H9 (cell line): Measurements from ENCODE around the gene POFUT2. TPM values are rescaled to one million over a fixed set of nuclear protein-coding genes. Genes with fewer than 3 reads are reported as not detected.

Experiments
- DNase-seq: peaks from one replicate; pipeline ENCODE4 v3.0.0-alpha.2; 2017
- H2AFZ ChIP-seq: one replicate; pipeline ENCODE4 v1.6.1; 2013; ENCODE audit warnings: mild to moderate bottlenecking, low read length, control low read depth, moderate library complexity
- H2AK5ac ChIP-seq: 2 replicates; pipeline ENCODE4 v1.6.1; 2013; ENCODE audit warnings: low read length, control low read depth, mixed read lengths; ENCODE audit not compliant: insufficient read length
- H2BK120ac ChIP-seq: one replicate; pipeline ENCODE4 v1.6.1; 2013; ENCODE audit warnings: low read depth, mild to moderate bottlenecking, low read length, control low read depth, inconsistent platforms; ENCODE audit not compliant: poor library complexity, severe bottlenecking
- H2BK12ac ChIP-seq: 2 replicates; pipeline ENCODE4 v1.6.1; 2013; ENCODE audit warnings: low read length, control low read depth, mixed read lengths, low read depth; ENCODE audit not compliant: insufficient read length
- H2BK15ac ChIP-seq: 2 replicates; pipeline ENCODE4 v1.6.1; 2013; ENCODE audit warnings: low read depth, low read length, control low read depth
- H2BK20ac ChIP-seq: one replicate; pipeline ENCODE4 v1.6.1; 2013; ENCODE audit warnings: low read depth, mild to moderate bottlenecking, low read length, control low read depth, inconsistent platforms; ENCODE audit not compliant: poor library complexity, severe bottlenecking
- H2BK5ac ChIP-seq: 2 replicates; pipeline ENCODE4 v1.6.1; 2013; ENCODE audit warnings: low read length, control low read depth, mixed read lengths; ENCODE audit not compliant: insufficient read length
- H3K14ac ChIP-seq: 2 replicates; pipeline ENCODE4 v1.6.1; 2013; ENCODE audit warnings: low read length, control low read depth; ENCODE audit not compliant: insufficient read depth
- H3K18ac ChIP-seq: 2 replicates; pipeline ENCODE4 v1.6.1; 2013; ENCODE audit warnings: low read depth, mild to moderate bottlenecking, mixed read lengths, low read length, control low read depth; ENCODE audit not compliant: insufficient read length
- H3K23ac ChIP-seq: 2 replicates; pipeline ENCODE4 v1.6.1; 2013; ENCODE audit warnings: low read length, control low read depth, mixed read lengths, low read depth; ENCODE audit not compliant: insufficient read length
- H3K23me2 ChIP-seq: 2 replicates; pipeline ENCODE4 v1.6.1; 2013; ENCODE audit warnings: low read depth, mild to moderate bottlenecking, mixed read lengths, low read length, control low read depth; ENCODE audit not compliant: insufficient read length, poor library complexity, severe bottlenecking
- H3K27ac ChIP-seq: 2 replicates; pipeline ENCODE4 v1.5.1; 2013; ENCODE audit warnings: low read length, control low read depth, mixed read lengths, low read depth; ENCODE audit not compliant: insufficient read length
- H3K27me3 ChIP-seq: 2 replicates; pipeline ENCODE4 v1.6.1; 2013; ENCODE audit warnings: low read length, control low read depth, inconsistent platforms; ENCODE audit not compliant: insufficient read depth
- H3K4ac ChIP-seq: 2 replicates; pipeline ENCODE4 v1.6.1; 2013; ENCODE audit warnings: low read depth, mild to moderate bottlenecking, control low read depth, inconsistent platforms, low read length, moderate library complexity
- H3K4me1 ChIP-seq: 2 replicates; pipeline ENCODE4 v1.6.1; 2013; ENCODE audit warnings: low read length, control low read depth, inconsistent platforms; ENCODE audit not compliant: insufficient read depth
- H3K4me2 ChIP-seq: 2 replicates; pipeline ENCODE4 v1.6.1; 2013; ENCODE audit warnings: low read length, control low read depth, mixed read lengths; ENCODE audit not compliant: insufficient read length, insufficient read depth
- H3K56ac ChIP-seq: 2 replicates; pipeline ENCODE4 v1.6.1; 2013; ENCODE audit warnings: low read depth, mild to moderate bottlenecking, mixed read lengths, low read length, control low read depth; ENCODE audit not compliant: insufficient read length
- H3K79me1 ChIP-seq: 2 replicates; pipeline ENCODE4 v1.6.1; 2013; ENCODE audit warnings: low read depth, mild to moderate bottlenecking, moderate library complexity, low read length, control low read depth, inconsistent platforms; ENCODE audit not compliant: insufficient read depth, poor library complexity, severe bottlenecking
- H3K79me2 ChIP-seq: 2 replicates; pipeline ENCODE4 v1.6.1; 2013; ENCODE audit warnings: low read length, control low read depth, inconsistent platforms; ENCODE audit not compliant: insufficient read depth
- H3K9ac ChIP-seq: 2 replicates; pipeline ENCODE4 v1.6.1; 2013; ENCODE audit warnings: low read length, control low read depth, mixed read lengths; ENCODE audit not compliant: insufficient read length; ENCODE audit errors: extremely low read depth
- H3K9me3 ChIP-seq: one replicate; pipeline ENCODE4 v1.6.1; 2013; ENCODE audit warnings: low read depth, low read length, inconsistent platforms; ENCODE audit not compliant: control insufficient read depth
- H3T11ph ChIP-seq: one replicate; pipeline ENCODE4 v1.6.1; 2013; ENCODE audit warnings: mild to moderate bottlenecking, low read length, control low read depth, inconsistent platforms
- H4K20me1 ChIP-seq: one replicate; pipeline ENCODE4 v1.6.1; 2013; ENCODE audit not compliant: control insufficient read depth, insufficient read length, insufficient read depth
- H4K5ac ChIP-seq: 2 replicates; pipeline ENCODE4 v1.6.1; 2013; ENCODE audit warnings: low read depth, mild to moderate bottlenecking, mixed read lengths, low read length, control low read depth; ENCODE audit not compliant: insufficient read length
- H4K8ac ChIP-seq: replicated peaks from 2 replicates; pipeline ENCODE4 v1.6.1; 2013; ENCODE audit warnings: low read length, control low read depth, mixed read lengths, low read depth; ENCODE audit not compliant: insufficient read length
- H4K91ac ChIP-seq: 2 replicates; pipeline ENCODE4 v1.6.1; 2013; ENCODE audit warnings: low read depth, mild to moderate bottlenecking, moderate library complexity, mixed read lengths, low read length, control low read depth; ENCODE audit not compliant: insufficient read length
- H3K27ac Mint-ChIP-seq, 3 experiments: 2 replicates in 2 of 3; 3 replicates in 1 of 3; pipeline ENCODE4 v1.8.0; 2020 to 2021; ENCODE audit warnings: mixed read lengths in 3 of 3, mild to moderate bottlenecking in 1 of 3, moderate library complexity in 1 of 3
- H3K27me3 Mint-ChIP-seq: 2 replicates; pipeline ENCODE4 v1.8.0; 2021; ENCODE audit warnings: low read depth, mild to moderate bottlenecking, moderate library complexity, mixed read lengths
- H3K36me3 Mint-ChIP-seq, 3 experiments: 2 replicates in 2 of 3; 3 replicates in 1 of 3; pipeline ENCODE4 v1.8.0; 2020 to 2021; ENCODE audit warnings: low read depth in 3 of 3, mixed read lengths in 3 of 3; ENCODE audit not compliant: insufficient read depth in 1 of 3
- H3K4me1 Mint-ChIP-seq, 2 experiments: 2 replicates each; pipeline ENCODE4 v1.8.0; 2020; ENCODE audit warnings: mixed read lengths in 2 of 2
- H3K4me3 Mint-ChIP-seq, 2 experiments: 2 replicates in 1 of 2; 3 replicates in 1 of 2; pipeline ENCODE4 v1.8.0; 2020 to 2021; ENCODE audit warnings: mild to moderate bottlenecking in 2 of 2, mixed read lengths in 2 of 2, moderate library complexity in 1 of 2
- H3K9me3 Mint-ChIP-seq, 2 experiments: 2 replicates in 1 of 2; 3 replicates in 1 of 2; pipeline ENCODE4 v1.8.0; 2020; ENCODE audit warnings: mild to moderate bottlenecking in 2 of 2, mixed read lengths in 2 of 2, moderate library complexity in 1 of 2
- CTCF ChIP-seq: fragments of 200-600 bp; sonication (generic); conservative IDR thresholded peaks from 3 replicates; pipeline ENCODE4 v1.8.0; 2021; ENCODE audit warnings: antibody characterized with exemption, mild to moderate bottlenecking
- WGBS: extraction: QIAGEN DNeasy Blood & Tissue Kit; methylation state at CpG from one replicate; pipeline ENCODE4 v1.1.7; 2013; ENCODE audit warnings: missing lambda C conversion rate, low lambda C conversion rate, mixed read lengths; ENCODE audit not compliant: insufficient read length; ENCODE audit errors: extremely low coverage; 5-methylcytosine and 5-hydroxymethylcytosine counted together
- total RNA-seq: library from RNA; stranded (reverse); gene quantifications from 2 replicates; pipeline ENCODE4 v1.2.1, GENCODE V29; 2021

POFUT2 gene
- total RNA-seq, 1 experiment from 2014 or later = 34.8 TPM

- no peak overlapping the region for H4K5ac ChIP-seq
- no peaks in the 10 kb centered on the region for H3K79me1 ChIP-seq
- Mint-ChIP-seq H3K9me3 (peaks cover 0 to 3% of the 10 kb centered on the region in 2 experiments; a peak in 3 of 5 replicates), H3K4me3 (peak overlapping the region in 1 of 2 experiments; percentile 12; a peak in 1 of 5 replicates), H3K36me3 (no peaks in the 10 kb centered on the region), H3K4me1 (peaks cover 44 to 57% of the 10 kb centered on the region in 2 experiments), H3K27ac (peak overlapping the region; percentile 61 to 92 (median 87); a peak in 6 of 7 replicates), H3K27me3 (peaks cover 18% of the 10 kb centered on the region)
- H2BK12ac ChIP-seq = no peak overlapping the region
- no peak overlapping the region for H3K4me2 ChIP-seq
- no peaks in the 10 kb centered on the region for H4K20me1 ChIP-seq
- H3K56ac ChIP-seq = no peak overlapping the region
- H3K4me1 ChIP-seq = peaks cover 2% of the 10 kb centered on the region; the same call in 1 of the 2 replicates
- peak; percentile 36 for DNase-seq
- H3K27me3 ChIP-seq = no peaks in the 10 kb centered on the region
- no peaks in the 10 kb centered on the region for H3K9me3 ChIP-seq
- H3K14ac ChIP-seq = peak overlapping the region; percentile 48; the same call in 1 of the 2 replicates
- H2AK5ac ChIP-seq = no peak overlapping the region
- no peak overlapping the region for H3K9ac ChIP-seq
- H3K18ac ChIP-seq = peak overlapping the region; percentile 41
- no peak overlapping the region for H4K8ac ChIP-seq
- no peak overlapping the region for H3T11ph ChIP-seq
- H2BK5ac ChIP-seq = no peak overlapping the region
- TF ChIP-seq CTCF = no peak
- no peak overlapping the region for H2AFZ ChIP-seq
- no CpG with 5 or more reads among the region's 18 CpGs for WGBS
- H2BK120ac ChIP-seq = no peak overlapping the region
- H4K91ac ChIP-seq = no peak overlapping the region
- no peaks in the 10 kb centered on the region for H3K79me2 ChIP-seq
- H3K27ac ChIP-seq = no peak overlapping the region
- H2BK15ac ChIP-seq = no peak overlapping the region
- no peak overlapping the region for H3K4ac ChIP-seq
- no peak overlapping the region for H3K23ac ChIP-seq
- no peaks in the 10 kb centered on the region for H3K23me2 ChIP-seq
- H2BK20ac ChIP-seq = no peak overlapping the region
Observed at GRCh38 chr21:45333583-45334121, 46.0 kb upstream of the POFUT2 start.
